ENCODE results near the gene DDX47. TPM values are rescaled to one million over a fixed set of nuclear protein-coding genes. Genes with fewer than 3 reads are reported as not detected.

DDX47 gene
- total and polyA plus RNA-seq, 9 of the 15 experiments (the other 6 are each of a cell fraction or from before 2014, with no cell fraction given): 39.4 to 186 (median 64.4) TPM

GRCh38 chr12:12839873-12840579, 26.9 kb downstream of the DDX47 start:
- Histone ChIP-seq H4K20me1 (replicated peaks; ENCODE audit: control insufficient read depth, insufficient read depth, low read length) (no peaks in the 10 kb centered on the region; the same call in 1 of the 2 replicates), H3K79me2 (ENCODE audit: control insufficient read depth, insufficient read depth, low read length) (no peaks in the 10 kb centered on the region), H3K4me1 (replicated peaks in 1 of 2; ENCODE audit: control insufficient read depth in 2 of 2, insufficient read depth in 2 of 2, low read length in 2 of 2) (no peaks in the 10 kb centered on the region; a peak in 1 of 5 replicates), H3K27me3 (ENCODE audit: control insufficient read depth in 2 of 2, insufficient read depth in 2 of 2, low read length in 2 of 2) (no peaks in the 10 kb centered on the region), H3K9ac (ENCODE audit: insufficient read depth in 1 of 2, low read depth in 2 of 2, low read length in 2 of 2) (no peak overlapping the region), H2AFZ (ENCODE audit: low read depth, low read length) (no peak overlapping the region), H3K4me3 (no peak overlapping the region), H3K27ac (ENCODE audit: extremely low read depth, low read depth, low read length) (no peak overlapping the region), H3K9me3 (replicated peaks; ENCODE audit: control insufficient read depth, insufficient read depth, low read depth, low read length) (no peaks in the 10 kb centered on the region), H3K4me2 (ENCODE audit: insufficient read depth, low read length) (no peak overlapping the region), H3K9me1 (ENCODE audit: control insufficient read depth, insufficient read depth, low read length) (no peaks in the 10 kb centered on the region), H3K36me3 (ENCODE audit: control insufficient read depth, insufficient read depth, low read length) (peaks cover 4% of the 10 kb centered on the region; the same call in 1 of the 3 replicates)
- no peak for FAIRE-seq
- no peak for DNase-seq (ENCODE audit: extremely low read depth in 1 of 4, low spot score in 3 of 4)
- WGBS (ENCODE audit: insufficient coverage, low coverage, missing lambda C conversion rate): 86% methylated on average over 4 of the region's 5 CpGs
- BruUV-seq (replicated peaks): no TSS peak
- CTCF ChIA-PET (ENCODE audit: low intra/inter-chr PET ratio): no interaction called here
- no peak for ATAC-seq
- POLR2A ChIA-PET: no interaction called here
- intact Hi-C loops (cut with micrococcal nuclease) (no loop called here), in situ Hi-C loops (cut with MboI) (no loop called here)
- no peak for TF ChIP-seq USF2 (CRISPR knock-in tag; IDR thresholded peaks at IDR 0.05)
- TF ChIP-seq GABPB1 (CRISPR knock-in tag; IDR thresholded peaks at IDR 0.05): no peak
- no peak for TF ChIP-seq CTCFL (IDR thresholded peaks at IDR 0.05; ENCODE audit: borderline replicate concordance, insufficient read depth, low read depth, low read length, poor library complexity, severe bottlenecking)
- no peak for TF ChIP-seq UBTF (IDR thresholded peaks at IDR 0.05; ENCODE audit: borderline replicate concordance in 1 of 2, low read depth in 2 of 2, low read length in 2 of 2)
- TF ChIP-seq BCOR (IDR thresholded peaks at IDR 0.05): no peak
- TF ChIP-seq ILK (tag; IDR thresholded peaks at IDR 0.05; ENCODE audit: borderline replicate concordance, low read depth): no peak
- no peak for TF ChIP-seq CREB3 (tag; conservative IDR thresholded peaks at IDR 0.05; ENCODE audit: low read depth)
- no peak for TF ChIP-seq MNT (conservative IDR thresholded peaks at IDR 0.05)
- no peak for TF ChIP-seq SMARCE1 (IDR thresholded peaks at IDR 0.05)
- no peak for TF ChIP-seq FOXA3 (CRISPR knock-in tag; conservative IDR thresholded peaks at IDR 0.05 in 1 of 2, IDR thresholded peaks at IDR 0.05 in 1 of 2)
- TF ChIP-seq ETV5 (CRISPR knock-in tag; IDR thresholded peaks at IDR 0.05; ENCODE audit: low read depth): no peak
- no peak for TF ChIP-seq MTA3 (IDR thresholded peaks at IDR 0.05; ENCODE audit: borderline replicate concordance)
